HG03159 (cell line): ENCODE measurements around the gene ATG4B.

Experiments used
- ATAC-seq: cut with Tn5 transposase; IDR thresholded peaks from one replicate; pipeline ENCODE4 v1.9.1; 2021; ENCODE audit warnings: mild to moderate bottlenecking, moderate library complexity; ENCODE audit not compliant: unreplicated experiment

The ATG4B gene

GRCh38 chr2:241680827-241681599 is 43.5 kb downstream of the ATG4B start:
- ATAC-seq: no peak

DNA sequence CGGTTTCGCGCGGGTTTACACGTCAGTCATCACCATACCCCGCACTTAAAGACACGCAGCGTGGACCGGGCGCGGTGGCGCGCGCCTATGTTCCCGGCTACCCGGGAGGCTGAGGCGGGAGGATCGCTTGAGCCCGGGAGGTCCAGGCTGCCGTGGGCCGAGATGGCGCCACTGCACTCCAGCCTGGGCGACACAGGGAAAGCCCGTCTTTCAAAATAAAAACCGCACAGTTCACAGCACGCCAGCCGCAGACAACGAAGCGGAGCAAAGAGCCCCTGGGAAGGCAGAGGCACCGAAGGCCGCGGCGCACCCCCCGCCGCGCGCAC is 48.8 kb downstream of the ATG4B start:
- peak; percentile 11 for ATAC-seq

- ATAC-seq: peak; percentile 92
Measured at GRCh38 chr2:241686650-241687425, 49.3 kb downstream of the ATG4B start, which contains the start of gene DTYMK. Gene DTYMK, minus strand, starts transcription at chr2:241686815. Its CDS starts 32 bp downstream, at chr2:241686783.

DNA sequence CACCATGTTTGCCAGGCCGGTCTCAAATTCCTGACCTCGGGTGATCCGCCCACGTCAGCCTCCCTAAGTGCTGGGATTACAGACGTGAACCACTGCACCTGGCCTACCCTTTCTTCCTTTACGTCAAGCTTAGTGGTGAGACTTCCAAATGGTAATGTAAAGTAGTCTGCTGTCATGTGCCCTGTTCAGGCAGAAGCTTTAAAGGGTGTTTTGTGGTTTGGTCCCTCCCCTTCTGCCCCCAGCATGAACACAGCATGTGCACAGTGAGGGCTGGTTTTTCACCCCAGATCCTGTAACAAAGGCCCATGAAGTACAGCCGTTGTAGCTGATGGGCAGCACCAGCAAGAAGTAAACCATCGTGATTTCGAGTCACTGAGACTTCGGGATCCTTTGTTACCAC is 51.8 kb downstream of the ATG4B start:
- no peak for ATAC-seq

DNA sequence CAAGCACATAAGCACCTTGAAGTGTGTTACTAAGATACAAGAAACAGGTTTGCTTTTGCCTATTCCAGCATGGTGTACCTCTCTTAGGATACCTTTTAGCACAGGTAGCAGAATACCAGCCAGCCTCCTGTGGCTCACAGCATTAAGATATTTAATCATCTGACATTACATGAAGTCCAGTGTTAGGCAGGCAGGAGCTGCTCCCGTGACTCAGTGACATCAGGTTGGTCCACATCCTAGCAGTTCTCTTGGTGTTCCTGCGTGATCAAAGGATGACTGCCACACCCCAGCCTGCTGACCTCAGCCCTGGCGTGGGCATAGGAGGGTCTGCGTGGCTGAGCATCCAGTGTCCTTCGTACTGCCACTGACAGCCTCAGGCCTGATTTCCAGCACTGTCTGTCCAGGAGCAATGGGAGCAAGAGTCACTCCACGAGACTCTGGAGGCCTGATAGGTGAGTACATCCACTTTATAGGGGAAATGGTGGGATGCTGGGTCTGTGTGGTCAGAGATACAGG is 52.8 kb downstream of the ATG4B start:
- ATAC-seq: no peak

DNA sequence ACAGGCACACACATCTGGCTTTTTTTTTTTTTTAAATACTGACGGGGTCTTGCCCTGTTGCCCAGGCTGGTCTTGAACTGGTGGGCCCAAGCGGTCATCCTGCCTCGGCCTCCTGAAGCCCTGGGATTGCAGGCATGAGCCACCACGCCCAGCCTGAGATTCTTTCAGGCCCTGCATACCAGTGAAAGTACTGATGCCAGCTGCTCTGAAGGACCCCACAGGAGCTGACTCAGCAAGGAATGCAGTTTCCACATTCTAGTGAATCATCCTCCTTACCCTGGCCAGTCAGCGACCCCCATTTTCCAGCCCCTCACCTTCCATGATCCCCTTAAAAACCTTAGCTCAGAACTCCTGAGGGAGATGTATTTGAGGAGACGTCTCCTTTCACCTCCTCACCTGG is 55.0 kb downstream of the ATG4B start:
- no peak for ATAC-seq

DNA sequence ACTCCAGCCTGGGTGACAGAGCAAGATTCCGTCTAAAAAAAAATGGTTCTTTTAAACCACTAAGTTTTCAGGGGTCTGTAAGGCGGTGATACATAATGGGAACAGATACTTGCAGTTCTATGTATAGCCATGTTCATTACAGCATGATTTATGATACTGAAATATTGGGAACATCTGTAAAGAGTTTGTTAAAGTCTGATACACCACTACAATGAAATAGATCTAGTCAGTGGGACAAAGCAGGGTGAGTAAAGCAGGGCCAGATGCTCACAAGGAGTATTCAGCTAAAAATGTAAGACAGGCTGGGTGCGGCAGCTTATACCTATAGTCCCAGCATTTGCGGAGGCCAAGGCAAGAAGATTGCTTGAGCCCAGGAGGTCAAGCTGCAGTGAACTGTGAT is 58.2 kb downstream of the ATG4B start:
- ATAC-seq: no peak

DNA sequence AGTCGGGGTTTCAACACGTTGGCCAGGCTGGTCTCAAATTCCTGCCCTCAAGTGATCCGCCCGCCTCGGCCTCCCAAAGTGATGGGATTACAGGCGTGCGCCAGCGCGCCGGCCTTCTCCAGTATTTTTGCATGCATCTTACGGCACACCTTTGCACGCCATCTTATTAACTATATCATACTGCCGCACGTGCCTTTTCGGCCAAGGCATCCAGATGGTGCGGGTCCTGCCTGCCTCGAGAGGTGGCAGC is 63.6 kb downstream of the ATG4B start:
- no peak for ATAC-seq

DNA sequence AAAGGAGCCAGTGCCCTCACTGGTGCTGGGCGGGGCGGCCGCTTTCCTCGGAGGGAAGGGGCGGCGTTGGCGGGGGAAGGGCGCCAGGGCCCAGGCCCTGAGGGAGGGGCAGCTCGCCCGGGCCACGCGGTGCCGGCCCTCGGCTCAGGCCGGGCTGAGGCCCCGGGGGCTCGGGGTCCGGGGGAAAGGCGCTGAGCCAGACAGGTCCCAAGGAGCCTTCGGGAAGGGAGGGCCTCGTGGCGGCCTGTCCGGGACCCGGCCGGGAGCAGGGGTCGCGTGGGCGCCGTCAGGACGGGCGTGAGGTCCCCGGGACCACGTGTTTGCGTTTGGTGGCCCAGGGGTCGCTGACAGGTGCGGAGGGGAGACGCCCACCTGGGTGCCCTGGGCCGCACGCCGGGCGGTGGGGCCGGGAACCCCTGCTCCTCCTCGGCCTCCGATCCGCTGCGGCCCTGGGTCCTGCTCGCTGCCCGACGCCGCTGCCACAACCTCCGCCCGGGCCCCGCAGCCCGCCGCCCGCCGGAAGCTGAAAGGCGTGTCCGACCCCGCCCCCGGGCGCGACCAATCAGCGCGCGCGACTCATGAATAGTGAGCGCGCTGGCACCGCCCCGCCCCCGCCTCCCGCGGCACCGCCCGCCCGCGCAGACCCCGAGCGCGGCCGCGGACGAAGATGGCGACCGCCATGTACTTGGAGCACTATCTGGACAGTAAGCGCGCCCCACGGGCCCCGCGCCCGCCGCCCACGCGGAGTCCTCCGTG is 64.1 kb downstream of the ATG4B start, which contains the start of gene ING5:
Gene ING5 (plus strand): TSS at position 641 of the 756 bp plus-strand sequence. CDS start 27 bp downstream, at position 668.
- peak; percentile 62 for ATAC-seq

DNA sequence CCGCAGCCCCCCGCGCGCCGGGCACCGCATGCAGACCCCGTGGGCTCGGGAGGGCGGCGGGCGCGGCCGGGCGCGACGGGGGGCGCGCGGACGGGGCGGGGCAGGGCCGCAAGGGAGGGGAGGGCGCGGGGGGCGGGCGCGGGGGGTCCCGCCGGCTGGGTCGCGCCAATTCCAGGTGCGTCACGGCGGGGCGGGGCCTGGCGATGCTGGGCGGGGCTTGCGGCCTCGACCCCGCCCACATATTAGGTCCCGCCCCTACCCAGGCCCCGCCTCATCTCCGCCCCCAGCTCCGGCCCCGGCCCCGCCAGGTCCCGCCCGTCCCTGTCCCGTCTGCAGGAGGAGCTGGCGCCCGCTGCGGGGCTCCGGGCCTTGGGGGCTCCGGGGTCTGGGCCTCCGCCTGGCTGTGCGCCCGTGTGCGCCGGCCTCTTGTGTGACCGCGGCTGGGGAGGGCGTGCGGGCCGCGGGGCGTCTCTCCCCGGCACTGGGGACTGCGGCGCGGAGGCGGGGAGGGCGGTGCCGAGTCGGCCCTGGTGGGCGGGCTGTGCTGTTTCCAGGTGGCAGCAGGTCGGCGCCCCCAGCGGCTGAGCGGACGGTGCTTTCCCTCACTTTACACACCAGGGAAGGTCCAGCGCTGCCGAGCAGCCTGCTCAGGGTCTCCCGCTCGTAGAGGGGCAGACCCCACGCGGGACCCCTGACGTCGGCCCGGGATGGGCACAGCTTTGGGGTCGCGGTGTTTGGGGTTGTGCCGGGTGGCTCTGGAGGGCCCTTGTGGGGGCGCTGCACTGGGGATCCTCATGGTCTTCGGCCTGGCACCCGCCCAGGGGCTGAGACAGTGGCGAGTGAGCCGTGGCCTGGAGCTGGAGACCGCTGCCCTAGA is 64.9 kb downstream of the ATG4B start:
- peak; percentile 65 for ATAC-seq

- no peak for ATAC-seq
Measured at GRCh38 chr2:241703032-241703604, 65.6 kb downstream of the ATG4B start.

GRCh38 chr2:241706537-241706936 is 69.0 kb downstream of the ATG4B start:
- ATAC-seq: no peak

DNA sequence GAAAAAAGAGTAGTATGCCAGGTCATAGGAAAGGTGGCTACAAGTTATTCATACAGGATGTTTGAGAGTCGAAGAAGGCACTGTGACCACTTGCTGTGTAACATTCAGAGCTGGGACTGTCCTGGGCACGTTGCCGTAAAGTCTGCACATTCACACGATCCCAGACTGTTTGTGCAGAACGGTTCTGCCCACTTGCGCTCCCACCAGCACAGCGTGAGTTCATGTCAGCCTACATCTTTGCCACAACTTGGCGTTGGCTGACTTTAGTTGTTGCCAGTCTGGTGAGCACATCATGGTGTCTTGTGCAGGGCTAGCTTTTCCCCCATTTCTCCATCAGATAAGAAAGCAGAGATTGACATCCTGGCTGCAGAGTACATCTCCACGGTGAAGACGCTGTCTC is 71.4 kb downstream of the ATG4B start:
- no peak for ATAC-seq

- no peak for ATAC-seq
Measured at GRCh38 chr2:241719093-241719492, 81.6 kb downstream of the ATG4B start.

- no peak for ATAC-seq
Measured at GRCh38 chr2:241720099-241720498, 82.6 kb downstream of the ATG4B start.

DNA sequence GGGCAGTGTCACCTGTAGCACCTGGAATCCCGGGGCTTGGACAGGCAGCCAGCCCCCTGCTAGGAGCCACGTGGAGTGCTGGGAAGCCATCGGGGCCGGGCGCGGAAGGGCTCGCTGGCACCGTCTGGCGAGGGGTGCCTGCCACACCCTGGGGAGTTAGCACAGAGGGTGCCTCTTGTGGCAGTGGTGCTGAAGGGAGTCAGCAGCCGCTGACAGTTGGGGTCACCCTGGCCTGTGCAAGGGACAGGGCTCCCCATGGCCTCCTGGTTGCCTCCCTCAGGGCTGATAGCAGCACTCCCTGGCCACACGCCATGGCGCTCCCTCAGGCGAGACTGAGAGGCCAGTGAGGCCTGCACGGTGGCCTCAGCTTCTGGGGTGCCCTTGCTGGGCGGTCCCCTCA is 83.1 kb downstream of the ATG4B start:
- ATAC-seq: no peak

GRCh38 chr2:241721852-241722251 is 84.4 kb downstream of the ATG4B start:
- no peak for ATAC-seq

DNA sequence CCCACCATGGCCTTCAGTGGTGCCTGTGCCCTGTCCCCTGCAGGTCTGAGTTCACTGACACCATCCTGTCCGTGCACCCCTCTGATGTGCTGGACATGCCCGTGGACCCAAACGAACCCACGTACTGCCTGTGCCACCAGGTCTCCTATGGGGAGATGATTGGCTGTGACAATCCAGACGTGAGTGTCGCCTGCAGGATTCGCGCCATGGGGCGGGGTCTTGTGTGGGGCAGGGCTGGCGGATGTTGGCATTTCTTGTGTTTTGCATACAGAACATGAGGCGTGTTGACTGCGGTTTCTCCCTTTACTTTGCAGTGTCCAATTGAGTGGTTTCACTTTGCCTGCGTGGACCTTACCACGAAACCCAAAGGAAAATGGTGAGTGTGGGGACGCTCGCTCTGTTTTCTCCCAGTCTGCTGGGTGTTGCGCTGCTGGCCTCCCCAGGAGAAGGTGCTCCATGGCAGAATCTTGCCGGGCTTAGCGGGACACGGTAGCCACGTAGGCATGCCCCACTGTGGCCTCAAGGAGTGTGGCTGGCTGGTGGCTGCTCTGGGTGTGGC is 85.5 kb downstream of the ATG4B start:
- no peak for ATAC-seq
